HT1080 (cell line): ENCODE results near the gene U2AF1L4. TPM values are rescaled to one million over a fixed set of nuclear protein-coding genes. Genes with fewer than 3 reads are reported as not detected.

Source experiments
- DNase-seq: peaks from one replicate; pipeline ENCODE4 v3.0.0-alpha.2; 2015; ENCODE audit warnings: low read depth
- total RNA-seq: library from RNA; depleted of rRNA; stranded (reverse); fragments of >200 nt; shearing (Covaris generic); gene quantifications from 2 replicates; pipeline ENCODE4 v1.2.3, GENCODE V29; 2014

Gene U2AF1L4
- total RNA-seq, 1 experiment from 2014 or later = 8.4 TPM

DNA sequence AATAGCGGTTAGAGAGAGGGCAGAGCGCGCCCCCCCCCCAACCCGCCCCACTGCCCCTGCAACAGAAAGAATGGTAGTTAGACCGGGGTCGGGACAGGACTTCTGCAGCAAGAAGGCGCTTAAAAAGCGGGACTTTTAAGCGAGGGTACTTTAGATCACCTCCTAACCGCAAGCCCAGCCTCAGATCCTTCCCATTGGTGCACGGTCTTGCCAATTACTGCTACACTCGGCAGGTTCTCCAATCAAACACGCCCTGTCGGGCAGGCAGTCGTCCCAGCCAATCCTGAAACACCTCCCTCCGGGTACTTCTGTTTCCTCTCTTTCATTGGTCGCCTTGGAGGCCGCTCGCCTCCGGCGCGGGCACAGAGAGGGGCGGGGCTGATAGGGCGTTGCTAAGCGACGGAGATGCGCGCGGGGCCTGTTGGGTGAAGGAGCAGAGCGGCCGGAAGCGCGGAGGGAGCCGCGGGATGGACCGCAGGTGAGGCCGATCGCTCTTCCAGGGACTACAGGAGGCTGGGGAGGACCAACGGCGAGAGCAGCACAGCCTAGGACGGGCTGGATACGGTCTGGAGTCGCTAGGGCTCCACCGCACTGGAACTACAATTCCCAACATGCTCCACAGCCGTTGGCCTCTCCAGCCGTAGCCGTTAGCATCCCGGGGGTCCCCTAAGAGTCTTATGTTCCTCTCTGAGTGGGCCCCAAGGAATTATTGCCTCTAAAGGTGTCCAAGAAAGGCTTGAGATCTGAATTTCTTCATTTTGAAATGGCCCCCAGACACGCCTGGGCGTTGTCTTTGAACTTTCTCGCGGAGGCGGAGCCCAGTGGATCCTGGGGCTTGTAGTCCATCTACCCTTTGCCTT lies 12.8 kb upstream of the U2AF1L4 start, which contains the start of gene PROSER3:
PROSER3 (plus strand) TSS at position 428 of the 860 bp plus-strand sequence; CDS start at position 468, 40 bp downstream.
- peak; percentile 99 for DNase-seq

DNA sequence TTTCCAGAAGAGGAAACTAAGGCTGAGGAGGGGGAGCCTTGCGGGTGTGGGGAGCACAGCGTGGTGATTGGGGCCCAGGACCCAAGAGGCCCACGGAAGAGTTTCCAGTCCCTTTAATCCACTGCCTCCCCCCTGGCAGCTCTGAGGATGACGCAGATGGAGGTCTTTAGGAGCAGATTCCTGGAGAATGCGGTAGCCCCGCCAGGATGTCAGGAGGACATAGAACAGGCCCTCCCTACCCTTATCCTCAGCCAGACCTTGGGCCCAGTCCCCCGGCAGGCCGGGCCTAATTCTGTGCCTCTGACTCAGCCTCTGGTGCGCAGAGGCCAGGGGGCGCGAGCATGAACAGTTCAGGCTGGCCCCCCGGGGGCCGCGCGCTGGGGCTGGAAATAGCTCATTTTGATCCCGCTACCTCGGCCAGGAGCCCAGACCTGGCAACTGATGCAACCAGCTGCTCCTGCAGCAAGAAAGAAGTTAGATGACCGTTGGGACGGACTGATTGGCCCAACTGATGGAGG lies 12.1 kb upstream of the U2AF1L4 start:
- peak; percentile 72 for DNase-seq

DNA sequence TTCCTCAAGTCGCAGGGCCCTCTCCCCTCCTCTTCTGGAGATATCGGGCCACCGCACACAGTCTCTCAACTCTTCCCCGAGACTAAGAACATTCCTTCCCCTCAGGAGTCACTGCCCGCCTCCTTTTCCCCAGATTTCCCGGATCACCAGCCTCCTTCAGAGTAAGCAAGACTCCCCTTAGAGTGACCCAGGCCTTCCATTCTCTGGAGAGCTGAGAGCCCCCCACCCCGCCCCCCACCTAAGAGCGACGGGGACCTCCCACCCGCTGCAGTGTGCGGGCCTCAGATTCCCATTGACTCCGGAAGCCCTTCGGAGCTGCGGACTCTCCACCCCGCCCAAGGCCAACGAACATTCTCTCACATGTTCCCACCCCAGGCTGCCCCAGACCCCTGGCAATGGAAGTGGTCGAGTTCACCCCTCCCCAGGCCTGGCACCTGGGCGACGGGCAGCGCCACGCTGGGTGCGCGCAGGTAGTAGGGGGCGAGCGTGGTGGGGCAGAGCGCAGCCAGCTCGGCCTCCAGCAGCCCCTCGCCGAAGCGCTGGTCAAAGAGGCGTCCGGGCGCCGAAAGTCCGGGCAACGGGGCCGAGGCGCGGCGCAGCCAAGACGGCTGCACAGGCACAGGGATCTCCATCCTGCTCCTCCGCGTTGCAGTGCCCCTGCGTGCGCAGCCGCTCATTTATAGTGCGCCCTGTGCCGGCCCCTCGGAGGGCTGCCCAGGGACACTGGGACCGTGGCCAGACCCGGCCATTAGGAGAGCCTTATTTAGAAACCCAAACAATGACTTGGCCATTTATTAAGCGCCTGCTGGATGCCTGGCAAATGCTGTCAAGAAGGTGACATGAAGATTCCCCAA lies 11.4 kb upstream of the U2AF1L4 start, which contains the start of gene HSPB6:
HSPB6 (minus strand) TSS at position 653 of the 854 bp plus-strand sequence; CDS start at position 632, 21 bp downstream.
- no peak for DNase-seq

DNA sequence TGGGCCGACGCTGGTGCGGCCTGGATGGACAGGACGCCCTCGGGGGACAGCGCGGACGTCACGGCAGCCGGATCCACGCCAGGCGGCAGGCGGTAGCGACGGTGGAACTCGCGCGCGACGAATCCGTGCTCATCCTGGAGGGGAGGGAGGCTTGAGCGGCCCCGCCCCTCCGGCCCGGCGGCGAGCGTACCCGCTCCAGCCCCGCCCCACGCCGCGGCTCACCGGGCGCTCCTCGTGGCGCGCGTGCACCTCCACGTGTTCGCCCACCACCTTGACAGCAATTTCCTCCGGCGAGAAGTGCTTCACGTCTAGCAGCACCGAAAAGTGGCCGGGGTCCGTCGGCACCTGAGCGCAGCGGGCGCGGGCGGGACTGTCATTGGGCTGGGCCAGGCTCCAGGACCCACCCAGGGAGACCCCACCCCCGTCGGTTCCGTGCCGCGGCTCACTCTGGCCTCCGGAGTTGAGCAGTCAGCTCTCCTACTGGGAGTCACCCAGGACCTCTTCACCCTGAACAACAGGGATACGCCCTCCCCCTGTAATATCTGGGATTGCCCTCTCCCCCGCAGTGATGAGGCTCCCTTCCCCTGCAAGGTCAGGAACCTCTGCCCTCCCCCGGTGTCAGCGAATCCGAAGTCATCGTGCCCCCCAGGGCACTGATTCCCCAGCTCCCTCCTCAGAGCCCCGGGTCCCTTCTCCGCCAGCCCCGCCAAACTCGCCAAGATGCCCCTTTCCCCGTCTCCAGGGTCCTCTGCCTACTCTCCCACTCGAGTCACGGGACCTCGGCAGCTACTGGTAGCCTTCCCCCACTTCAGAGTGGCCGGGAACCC lies 10.5 kb upstream of the U2AF1L4 start:
- no peak for DNase-seq

DNA sequence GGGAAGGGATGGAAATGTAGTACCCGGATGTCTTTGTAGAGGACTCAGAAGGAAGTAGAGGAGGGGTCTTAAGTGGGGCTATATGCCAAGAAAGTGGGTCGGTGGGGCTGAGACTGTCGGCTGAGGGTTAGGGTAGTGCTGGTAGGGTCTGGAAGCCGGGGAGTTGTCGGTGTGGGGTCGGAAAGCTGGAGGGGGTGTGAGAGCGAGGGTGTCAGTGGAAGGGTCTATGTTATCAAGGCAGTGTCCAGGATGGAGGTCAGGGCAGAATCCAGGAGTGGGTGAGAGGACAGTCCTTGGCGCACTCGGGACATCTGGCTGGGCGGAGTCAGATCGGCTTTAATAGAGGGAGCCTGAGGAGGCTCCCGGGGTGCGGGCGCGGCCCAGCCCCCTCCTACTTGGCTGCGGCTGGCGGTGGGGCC lies 9.9 kb upstream of the U2AF1L4 start:
- DNase-seq = no peak

DNA sequence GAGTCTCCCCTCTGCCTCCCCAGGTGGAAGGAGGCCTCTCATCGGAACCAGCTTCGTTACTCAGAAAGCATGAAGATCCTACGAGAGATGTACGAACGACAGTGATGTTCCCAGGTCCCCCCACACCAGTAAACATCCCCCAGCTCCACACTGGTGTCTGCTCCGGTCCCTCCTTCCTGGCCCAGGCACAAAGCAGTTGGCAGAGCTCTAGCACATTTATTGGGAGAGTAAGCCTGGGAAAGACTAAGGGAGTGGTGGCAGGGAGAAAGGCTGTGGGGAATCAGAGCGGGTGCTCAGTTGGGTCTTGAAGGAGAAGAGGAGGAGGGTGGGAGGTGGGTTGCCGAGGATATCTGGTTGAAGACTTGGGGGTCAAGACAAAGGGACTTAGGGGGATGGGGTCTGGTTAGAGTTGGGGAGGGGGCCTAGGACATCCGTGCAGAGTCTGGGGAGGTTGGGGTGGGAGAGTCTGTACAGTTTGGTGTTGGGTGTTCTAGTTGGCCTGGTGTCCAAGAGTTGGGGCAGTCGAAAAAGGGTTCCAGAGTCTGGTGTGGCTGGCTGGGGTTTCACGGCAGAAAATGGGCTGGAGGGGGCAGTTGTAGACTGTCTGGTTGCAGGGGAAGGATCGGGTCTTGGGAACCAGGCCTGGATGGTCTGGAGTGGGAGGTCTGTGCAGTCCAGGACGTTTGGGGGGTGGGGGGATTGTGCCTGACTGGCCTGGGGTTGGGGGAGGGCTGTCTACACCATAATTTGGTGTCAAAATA lies 9.3 kb upstream of the U2AF1L4 start:
- no peak for DNase-seq

DNA sequence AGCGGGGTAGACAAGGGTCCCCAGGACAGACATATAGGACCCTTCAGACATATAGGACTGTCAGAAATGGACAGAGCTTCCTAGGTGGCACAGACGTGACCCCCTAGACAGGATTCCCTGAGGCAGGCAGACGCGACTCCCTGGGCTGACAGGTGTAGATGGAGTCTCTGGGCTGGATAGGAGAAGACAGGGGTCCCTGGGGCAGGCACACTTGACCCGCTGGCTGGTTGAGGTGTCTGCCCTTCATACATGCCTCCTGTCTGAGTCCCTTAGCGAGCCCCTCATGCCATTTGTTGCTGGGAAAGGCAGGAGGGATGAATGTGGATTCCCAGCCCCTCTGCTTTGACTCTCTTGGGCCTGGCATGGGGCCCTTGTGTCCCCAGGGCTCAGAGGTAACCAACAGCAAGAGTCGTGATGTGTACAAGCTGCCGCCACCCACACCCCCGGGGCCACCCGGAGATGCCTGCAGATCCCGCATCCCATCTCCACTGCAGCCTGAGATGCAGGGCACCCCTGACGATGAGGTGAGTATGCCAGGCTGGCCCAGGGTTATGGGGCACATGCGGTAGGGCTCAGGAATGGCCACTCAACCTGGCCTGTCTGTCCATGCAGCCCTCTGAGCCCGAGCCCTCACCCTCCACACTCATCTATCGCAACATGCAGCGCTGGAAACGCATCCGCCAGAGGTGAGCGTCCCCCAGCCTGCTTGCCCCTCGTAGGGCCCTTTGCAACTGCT lies 8.6 kb upstream of the U2AF1L4 start:
- no peak for DNase-seq

DNA sequence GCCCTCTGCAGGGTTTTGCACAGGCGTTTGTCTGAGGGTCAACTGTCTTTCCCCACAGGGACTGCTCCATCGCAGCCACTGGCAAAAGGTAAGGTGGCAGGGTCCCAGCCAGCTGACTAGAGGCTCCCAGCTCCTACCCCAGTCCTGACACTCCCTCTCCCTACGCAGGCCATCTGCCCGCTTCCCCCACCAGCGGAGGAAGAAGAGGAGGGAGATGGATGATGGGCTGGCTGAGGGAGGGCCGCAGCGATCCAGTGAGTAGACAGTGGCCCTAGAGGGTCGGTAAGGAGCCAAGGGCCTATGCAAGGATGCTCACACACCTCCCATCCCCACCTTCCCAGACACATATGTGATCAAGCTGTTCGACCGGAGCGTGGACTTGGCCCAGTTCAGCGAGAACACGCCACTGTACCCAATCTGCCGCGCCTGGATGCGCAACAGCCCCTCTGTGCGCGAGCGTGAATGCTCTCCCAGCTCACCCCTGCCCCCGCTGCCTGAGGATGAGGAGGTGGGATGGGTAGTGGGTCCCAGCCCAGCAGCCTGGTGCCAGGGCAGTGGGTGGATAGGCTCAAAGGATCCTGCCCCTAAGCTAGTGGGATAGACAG lies 7.6 kb upstream of the U2AF1L4 start:
- DNase-seq = no peak

DNA sequence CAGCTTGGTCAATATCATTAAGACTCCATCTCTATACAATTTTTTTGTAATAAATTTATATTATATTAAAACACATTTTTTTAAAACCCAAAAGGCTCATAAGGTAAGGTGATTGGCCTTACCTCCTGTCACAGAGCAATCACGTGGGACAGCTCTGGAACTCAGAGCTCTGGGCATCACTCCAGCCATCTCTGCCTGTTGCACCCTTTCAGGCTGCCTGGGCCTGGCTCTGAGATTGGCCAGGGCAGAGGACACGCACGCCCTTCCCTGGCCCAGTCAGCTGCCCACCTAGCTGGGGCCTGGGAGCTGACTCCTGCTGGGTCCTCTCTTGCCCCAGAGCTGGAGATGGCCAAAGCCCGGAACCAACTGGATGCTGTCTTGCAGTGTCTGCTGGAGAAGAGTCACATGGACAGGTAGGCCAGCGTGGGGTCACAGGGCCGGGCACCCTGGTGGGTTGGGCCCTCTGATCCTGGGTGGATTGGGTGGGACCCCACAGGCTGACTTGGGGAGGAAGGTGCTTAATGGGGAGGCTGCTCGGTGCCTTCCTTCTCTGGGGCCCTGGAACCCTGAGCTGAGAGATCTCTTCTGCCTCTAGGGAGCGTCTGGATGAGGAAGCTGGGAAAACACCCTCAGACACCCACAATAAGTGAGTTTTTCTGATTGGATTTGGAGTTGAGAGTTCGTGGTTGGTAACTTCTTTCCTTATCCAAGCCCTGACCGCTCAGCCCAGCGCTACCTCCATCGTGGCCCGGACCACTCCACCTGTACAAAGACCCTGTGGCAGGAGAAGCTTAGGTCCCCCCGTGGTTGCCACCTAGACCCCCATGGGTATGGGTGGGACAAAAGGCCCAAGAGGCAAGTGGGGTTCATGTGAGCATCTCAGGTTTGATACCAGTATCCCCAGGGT lies 6.9 kb upstream of the U2AF1L4 start:
- DNase-seq = no peak

DNA sequence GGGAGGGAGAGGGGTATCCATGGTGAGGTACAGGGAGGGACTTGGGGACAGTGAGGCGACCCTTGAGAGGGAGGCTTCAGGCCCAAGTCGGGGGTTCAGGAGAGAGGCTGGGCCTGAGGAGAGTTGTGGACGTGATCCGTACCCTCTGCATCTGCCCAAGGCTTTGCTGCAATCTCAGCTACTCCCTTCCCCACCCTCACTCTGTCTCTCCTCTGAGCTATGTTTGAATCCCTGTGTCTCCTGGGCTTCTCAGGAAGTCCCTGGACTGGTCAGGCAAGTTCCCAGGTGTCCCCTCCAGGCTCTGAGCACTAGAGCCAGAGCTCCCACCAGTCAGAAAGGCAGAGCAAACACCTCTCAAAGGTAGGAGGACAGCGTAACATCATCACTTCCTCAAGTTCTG lies 4.9 kb upstream of the U2AF1L4 start:
- no peak for DNase-seq

DNA sequence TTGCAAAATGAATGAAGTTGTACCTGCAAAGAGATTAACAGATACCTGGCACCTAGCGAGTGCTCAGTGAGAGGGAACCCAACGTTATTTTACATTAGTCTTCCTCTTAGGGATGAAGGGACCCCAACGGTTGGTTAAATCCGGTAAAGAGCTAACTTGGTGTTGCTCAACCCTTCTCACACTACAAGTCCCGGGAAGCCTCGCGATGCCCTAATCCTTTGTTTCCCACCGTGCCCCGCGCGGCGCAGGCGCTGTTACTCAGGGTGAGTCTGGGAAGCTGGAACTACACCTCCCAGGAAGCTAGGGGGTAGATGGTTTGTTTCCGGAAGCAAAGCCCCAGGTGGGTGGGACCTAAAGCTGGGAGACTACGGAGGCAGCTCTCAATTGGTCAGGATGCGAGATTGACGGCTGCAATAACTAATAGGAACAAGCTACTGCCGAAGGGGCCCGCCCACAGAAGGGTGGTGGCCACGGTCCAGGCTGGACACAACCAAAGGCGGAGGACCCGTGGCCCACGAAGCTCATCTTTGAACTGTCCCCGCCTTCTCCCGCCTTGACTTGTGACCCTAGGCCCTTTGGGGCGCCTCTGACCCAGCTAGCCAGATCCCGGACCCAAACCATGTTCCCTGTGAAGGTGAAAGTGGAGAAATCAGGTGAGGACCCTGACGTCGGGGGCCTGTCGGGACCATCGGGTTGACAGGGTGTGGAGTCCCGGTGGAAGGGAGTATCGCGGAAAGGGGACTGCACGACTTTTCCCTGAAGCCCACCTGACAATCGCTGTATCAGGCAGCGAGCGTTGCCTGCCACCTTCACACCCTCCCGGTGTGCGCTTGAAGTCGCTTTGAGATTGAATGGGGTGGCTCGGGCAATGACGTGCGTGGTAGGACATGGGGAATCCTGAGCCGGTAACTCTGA lies 3.1 kb upstream of the U2AF1L4 start, which contains the start of gene LIN37:
LIN37 (plus strand) TSS at position 471 of the 915 bp plus-strand sequence; CDS start at position 620, 149 bp downstream.
- peak; percentile 99 for DNase-seq

DNA sequence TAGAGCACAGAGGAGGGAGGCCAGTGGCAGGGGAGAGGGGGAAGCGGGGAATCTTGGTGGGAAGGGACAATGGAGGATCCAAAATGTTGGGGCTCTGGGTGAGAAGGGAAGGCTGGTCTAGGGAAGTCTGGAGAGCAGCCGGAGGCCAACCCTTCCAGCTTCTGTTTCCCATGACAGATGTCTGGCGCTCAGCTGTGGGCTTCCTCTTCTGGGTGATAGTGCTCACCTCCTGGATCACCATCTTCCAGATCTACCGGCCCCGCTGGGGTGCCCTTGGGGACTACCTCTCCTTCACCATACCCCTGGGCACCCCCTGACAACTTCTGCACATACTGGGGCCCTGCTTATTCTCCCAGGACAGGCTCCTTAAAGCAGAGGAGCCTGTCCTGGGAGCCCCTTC lies 1.3 kb upstream of the U2AF1L4 start:
- no peak for DNase-seq

DNA sequence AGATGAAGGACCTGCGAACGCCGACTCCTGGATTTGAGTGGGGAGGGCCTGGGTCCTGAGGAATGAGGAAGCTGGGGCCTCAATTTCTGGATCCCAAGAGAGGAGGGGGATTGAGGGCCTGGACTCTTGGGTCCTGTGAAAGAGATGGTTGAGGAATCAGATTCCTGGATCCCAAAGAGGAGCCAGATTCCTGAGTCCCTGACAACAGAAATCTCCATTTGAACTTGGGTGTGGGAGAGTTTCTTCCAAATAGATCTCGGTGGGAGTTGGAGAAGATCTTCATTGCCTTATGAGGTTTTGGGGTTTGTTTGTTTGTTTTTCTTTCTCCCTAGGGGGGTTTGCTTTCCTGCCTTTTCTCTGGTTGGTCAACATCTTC lies 857 bp upstream of the U2AF1L4 start:
- no peak for DNase-seq

DNA sequence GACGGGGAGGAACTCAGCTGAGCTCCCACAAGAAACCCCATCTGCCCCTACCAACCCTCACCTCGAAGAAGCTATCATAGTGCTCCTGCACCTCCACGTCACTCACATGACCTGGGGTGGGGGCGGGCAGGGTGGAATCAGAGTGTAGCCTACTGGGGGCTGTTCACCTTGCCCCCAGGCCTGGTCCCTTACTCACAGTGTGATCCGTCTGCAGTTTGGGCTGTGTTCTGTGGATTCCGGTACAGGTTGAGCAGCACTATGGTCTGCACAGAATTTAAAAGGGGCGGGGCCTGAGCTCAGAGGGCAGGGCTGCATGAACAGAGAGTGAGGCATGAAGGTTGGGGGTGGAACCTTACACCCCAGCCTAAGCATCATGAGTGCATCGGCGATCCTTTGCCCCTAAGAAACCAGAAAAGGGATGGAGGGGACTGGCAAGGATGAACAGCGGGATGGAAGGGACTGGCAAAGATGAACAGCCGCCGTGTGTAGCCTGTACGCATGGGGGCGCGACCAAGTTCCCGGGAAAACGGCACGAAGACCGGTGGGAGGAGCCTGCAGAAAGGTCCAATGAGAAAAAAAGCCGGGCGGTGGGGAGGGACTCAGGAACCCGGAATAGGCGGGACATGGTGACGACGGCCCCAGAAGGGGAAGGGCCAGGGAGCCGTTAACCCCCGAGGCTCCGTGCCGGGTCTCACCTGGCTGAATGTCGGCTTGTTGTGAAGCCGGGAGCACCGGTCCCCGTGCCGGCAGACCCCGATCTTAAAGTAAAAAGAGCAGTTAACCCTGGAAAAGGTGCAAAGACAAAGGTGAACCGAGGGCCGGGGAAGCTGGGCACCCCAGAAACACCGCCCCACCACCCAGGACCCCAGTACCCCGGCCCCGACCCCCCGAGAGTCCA lies 539 bp downstream of the U2AF1L4 start:
- DNase-seq = peak; percentile 91

DNA sequence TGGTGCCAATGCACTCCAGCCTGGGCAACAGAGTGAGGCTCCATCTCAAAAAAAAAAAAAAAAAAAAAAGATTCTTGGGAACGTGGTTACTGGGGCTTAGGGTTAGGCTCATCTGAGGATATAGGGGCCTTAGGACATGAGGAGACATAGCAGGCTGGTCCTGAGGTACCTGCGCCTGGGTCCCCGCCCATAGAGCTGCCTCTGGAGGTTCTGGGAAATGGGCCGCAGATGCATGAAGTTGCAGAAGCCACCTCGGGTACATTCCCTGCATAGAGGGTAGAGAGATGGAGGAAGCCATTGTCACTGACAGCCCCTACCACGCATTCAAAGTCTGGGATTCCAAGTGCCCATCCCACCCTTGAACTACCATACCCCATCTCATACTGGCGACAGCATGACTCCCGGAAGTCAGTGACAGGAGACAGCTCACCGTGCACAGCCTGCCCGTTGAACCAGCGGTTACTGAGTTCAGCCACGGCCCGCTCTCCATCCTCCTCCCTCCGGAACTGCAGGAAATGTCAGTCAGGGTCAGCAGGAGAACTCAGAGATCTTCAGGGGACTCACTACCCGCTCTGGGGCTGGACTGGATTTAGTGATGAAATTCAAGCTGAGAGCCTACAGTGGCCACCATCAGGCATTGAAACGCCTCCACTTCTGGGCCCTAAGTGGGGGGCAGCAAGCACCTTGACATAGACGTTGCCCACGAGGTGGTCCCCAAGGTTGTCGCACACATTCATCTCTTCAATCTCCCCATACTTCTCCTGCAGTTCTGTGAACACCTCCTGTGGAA lies 1.4 kb downstream of the U2AF1L4 start:
- no peak for DNase-seq
